Activated naive CD4-positive, alpha-beta T cell (primary cell): ENCODE data around the gene SLC16A12.

Source experiments
- DNase-seq, 4 experiments: peaks; one replicate each; lab custom pipeline; 2025; lab: John Stamatoyannopoulos, UW

The SLC16A12 gene

GRCh38 chr10:89535171-89536012, at the start of gene SLC16A12:
Gene SLC16A12 (minus strand): TSS chr10:89535594. CDS start chr10:89462578, 73,016 bp downstream.
- DNase-seq = no peak

GRCh38 chr10:89582022-89582421, 46.6 kb upstream of the SLC16A12 start:
- DNase-seq = no peak

GRCh38 chr10:89580243-89580642, 44.8 kb upstream of the SLC16A12 start:
- DNase-seq = no peak

GRCh38 chr10:89576696-89577095, 41.3 kb upstream of the SLC16A12 start:
- DNase-seq = no peak

GRCh38 chr10:89576022-89576421, 40.6 kb upstream of the SLC16A12 start:
- no peak for DNase-seq

- DNase-seq = no peak
Observed at GRCh38 chr10:89575031-89575430, 39.6 kb upstream of the SLC16A12 start.

- DNase-seq = no peak
Observed at GRCh38 chr10:89574368-89574767, 39.0 kb upstream of the SLC16A12 start.

- no peak for DNase-seq
Observed at GRCh38 chr10:89567576-89568245, 32.3 kb upstream of the SLC16A12 start.

- no peak for DNase-seq
Observed at GRCh38 chr10:89566992-89567391, 31.6 kb upstream of the SLC16A12 start.

GRCh38 chr10:89566095-89566950, 30.9 kb upstream of the SLC16A12 start:
- no peak for DNase-seq

- DNase-seq = no peak
Observed at GRCh38 chr10:89565180-89565579, 29.8 kb upstream of the SLC16A12 start.

GRCh38 chr10:89563861-89564478, 28.6 kb upstream of the SLC16A12 start:
- no peak for DNase-seq

- DNase-seq = no peak
Observed at GRCh38 chr10:89563311-89563710, 27.9 kb upstream of the SLC16A12 start.

- DNase-seq = no peak
Observed at GRCh38 chr10:89556600-89556999, 21.2 kb upstream of the SLC16A12 start.

GRCh38 chr10:89555688-89556445, 20.5 kb upstream of the SLC16A12 start:
- no peak for DNase-seq

GRCh38 chr10:89554433-89554832, 19.0 kb upstream of the SLC16A12 start:
- no peak for DNase-seq

- no peak for DNase-seq
Observed at GRCh38 chr10:89553064-89553734, 17.8 kb upstream of the SLC16A12 start.

- DNase-seq = no peak
Observed at GRCh38 chr10:89552213-89552612, 16.8 kb upstream of the SLC16A12 start.

- no peak for DNase-seq
Observed at GRCh38 chr10:89550509-89550908, 15.1 kb upstream of the SLC16A12 start.

GRCh38 chr10:89549510-89549909, 14.1 kb upstream of the SLC16A12 start:
- no peak for DNase-seq

- DNase-seq = no peak
Observed at GRCh38 chr10:89548673-89549072, 13.3 kb upstream of the SLC16A12 start.
